GM21367 (cell line): Measurements from ENCODE around the gene OMG.
"Not testable (repeated sequence)": the region's sequence is repeated elsewhere in the genome, so short reads cannot be mapped to it uniquely, and the experiment has no call there.

Experiments
- ATAC-seq: cut with Tn5 transposase; IDR thresholded peaks from one replicate; pipeline ENCODE4 v1.9.1; 2021; ENCODE audit not compliant: unreplicated experiment

Gene OMG, protein sequence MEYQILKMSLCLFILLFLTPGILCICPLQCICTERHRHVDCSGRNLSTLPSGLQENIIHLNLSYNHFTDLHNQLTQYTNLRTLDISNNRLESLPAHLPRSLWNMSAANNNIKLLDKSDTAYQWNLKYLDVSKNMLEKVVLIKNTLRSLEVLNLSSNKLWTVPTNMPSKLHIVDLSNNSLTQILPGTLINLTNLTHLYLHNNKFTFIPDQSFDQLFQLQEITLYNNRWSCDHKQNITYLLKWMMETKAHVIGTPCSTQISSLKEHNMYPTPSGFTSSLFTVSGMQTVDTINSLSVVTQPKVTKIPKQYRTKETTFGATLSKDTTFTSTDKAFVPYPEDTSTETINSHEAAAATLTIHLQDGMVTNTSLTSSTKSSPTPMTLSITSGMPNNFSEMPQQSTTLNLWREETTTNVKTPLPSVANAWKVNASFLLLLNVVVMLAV

DNA sequence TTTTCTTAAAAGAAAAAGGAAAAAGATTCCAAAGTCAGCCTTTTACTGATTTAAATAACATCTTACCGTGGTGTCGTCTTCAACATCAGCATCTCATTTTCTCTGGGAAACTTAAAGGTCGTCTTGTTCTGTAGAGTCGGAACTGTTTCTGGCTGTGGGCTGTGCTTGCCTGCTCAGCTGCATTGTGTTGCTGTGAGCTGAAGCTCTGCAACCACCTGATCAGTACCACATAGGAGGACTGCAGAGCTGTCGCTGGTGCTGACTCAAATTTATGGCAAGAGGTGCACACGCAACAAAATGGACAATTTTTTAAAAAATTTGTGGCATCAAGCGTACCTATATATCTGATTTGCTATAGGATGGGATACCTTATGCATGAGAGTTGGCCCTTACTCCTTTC is at the start of gene OMG:
OMG (minus strand) TSS at position 150 of the 400 bp plus-strand sequence. CDS start 908 bp downstream, outside the sequence.
- no peak for ATAC-seq

DNA sequence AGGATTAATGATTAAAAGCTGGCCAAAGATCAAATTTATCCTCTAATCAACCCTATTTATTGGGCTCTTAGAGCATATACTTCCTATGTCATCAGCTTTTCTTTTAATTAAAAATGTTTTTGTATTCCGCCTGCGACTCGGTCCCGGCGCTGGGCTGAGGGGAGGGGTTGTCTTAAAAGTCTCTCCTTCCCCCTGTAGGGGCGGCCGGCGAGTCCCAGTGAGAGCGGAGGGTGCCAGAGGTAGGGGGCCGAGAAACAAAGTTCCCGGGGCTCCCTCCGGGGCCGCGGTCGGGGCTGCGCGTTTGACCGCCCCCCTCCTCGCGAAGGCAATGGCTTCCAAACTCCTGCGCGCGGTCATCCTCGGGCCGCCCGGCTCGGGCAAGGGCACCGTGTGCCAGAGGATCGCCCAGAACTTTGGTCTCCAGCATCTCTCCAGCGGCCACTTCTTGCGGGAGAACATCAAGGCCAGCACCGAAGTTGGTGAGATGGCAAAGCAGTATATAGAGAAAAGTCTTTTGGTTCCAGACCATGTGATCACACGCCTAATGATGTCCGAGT is 48.2 kb upstream of the OMG start:
- not testable (repeated sequence) for ATAC-seq

DNA sequence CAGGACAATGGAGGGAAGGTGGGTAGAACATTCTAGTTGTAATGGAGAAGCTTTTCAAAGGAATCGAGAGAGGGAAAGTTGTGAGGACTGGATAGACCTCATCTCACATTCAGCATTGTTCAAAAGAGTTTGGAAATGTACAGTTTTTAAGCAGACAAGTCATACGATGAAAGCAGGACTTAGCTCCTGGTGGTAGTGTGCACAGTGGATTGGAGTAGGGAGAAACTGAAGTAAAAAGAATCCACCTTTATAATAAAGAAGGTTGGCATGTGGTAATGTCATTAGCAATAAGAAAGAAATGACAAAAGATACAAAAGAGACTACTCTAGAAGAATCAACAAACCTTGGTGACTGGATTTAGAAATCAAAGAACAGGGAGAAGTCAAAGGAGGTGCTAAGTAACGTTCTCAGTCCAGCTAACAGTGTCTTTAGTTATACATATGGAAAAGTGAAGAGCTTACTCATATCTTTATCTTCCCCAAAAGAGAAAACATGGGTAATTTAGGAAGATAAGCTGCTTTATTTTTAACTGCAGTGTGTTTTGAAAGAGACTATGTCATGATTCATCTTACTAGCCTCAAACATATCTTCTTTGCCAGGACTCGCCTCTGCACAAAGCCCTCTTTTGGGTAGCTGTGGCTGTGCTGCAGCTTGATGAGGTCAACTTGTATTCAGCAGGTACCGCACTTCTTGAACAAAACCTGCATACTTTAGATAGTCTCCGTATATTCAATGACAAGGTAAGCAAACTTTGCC is 43.0 kb upstream of the OMG start:
- ATAC-seq: no peak

DNA sequence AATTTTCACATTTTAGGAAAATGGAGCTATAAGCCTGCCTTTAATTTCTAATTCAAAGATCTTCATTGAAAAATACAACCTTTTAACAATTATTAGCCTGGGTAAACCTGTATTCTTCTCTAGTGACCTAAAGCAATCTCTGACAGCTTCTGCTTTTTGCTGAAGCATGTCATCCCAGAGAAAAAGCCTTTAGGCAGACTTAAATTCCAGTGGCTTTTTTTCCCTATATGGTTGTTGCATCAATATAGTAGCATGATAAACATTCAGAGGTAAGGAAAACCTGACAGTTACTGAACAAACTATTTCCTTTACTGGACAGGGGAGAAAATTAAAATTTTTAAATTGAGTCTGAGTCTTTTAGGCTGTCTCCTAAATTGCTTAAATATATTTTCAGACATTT is 32.2 kb upstream of the OMG start:
- no peak for ATAC-seq

- ATAC-seq: no peak
These were observed 31.1 kb upstream of the OMG start for GRCh38 chr17:31328160-31328535.

GRCh38 chr17:31327534-31328159 is 30.6 kb upstream of the OMG start:
- ATAC-seq: no peak

GRCh38 chr17:31323551-31323950 is 26.5 kb upstream of the OMG start:
- ATAC-seq: no peak

- ATAC-seq: no peak
These were observed 24.9 kb upstream of the OMG start for GRCh38 chr17:31321966-31322365.

GRCh38 chr17:31321481-31321880 is 24.4 kb upstream of the OMG start, which contains the start of gene EVI2A:
Gene EVI2A, minus strand, starts transcription at chr17:31321622. Its CDS starts 2,609 bp downstream, at chr17:31319013.
- no peak for ATAC-seq

GRCh38 chr17:31320791-31321190 is 23.8 kb upstream of the OMG start:
- ATAC-seq: no peak

DNA sequence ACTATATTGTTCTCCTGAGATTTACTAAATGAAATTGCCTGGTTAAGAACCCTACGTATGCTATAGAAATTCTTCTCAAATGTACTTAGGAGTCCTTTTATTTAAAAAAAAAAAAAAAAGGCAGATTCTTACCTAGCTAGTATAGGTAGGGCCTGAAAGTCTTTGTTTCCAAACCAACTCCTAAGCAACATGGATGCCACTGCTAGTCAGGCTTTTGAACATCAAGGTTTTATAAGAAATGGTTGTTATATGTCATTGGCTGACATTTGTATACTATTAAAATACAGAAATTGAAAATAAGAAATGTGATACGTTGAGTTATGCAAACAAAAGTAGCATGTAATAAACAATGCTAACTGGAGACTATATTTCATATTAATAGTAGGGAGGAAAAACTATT is 23.2 kb upstream of the OMG start:
- no peak for ATAC-seq

DNA sequence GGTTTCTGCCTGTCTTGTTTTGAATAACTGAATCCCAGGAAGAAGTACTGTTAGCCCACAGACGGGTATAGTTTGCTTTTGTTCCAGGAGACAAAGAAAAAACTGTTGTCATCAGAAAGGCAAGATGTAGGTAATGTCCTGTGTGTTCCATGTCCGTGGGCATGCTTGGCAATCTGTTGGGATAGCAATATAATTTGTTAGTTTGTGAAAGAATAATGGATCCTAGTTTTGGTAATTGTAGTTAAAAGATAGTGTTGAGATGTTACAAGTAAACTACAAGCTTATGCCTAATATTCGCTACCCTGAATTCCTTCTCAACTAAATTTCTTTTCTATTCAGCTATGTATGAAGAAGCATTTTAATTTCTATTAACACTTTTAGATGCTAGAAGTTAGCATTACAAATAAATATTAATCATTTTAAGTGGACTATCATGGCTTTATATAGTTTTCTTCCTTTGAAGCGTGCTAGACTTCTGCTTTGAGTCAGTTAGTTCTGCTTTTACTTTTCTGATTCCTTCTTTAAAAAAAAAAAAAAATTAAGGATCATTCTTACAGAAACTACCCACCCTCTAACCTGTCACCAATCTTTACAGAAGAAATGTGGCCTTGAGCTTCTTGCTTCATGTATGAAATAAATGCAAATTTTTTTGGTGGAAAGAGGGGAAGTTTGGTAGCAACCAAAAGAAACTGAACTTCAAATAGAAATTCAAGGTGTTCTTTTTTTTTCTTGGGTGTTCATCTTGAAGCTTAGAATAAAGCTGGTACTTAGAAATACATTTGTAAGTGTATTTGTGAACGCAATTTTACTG is 22.0 kb upstream of the OMG start:
- ATAC-seq: no peak

DNA sequence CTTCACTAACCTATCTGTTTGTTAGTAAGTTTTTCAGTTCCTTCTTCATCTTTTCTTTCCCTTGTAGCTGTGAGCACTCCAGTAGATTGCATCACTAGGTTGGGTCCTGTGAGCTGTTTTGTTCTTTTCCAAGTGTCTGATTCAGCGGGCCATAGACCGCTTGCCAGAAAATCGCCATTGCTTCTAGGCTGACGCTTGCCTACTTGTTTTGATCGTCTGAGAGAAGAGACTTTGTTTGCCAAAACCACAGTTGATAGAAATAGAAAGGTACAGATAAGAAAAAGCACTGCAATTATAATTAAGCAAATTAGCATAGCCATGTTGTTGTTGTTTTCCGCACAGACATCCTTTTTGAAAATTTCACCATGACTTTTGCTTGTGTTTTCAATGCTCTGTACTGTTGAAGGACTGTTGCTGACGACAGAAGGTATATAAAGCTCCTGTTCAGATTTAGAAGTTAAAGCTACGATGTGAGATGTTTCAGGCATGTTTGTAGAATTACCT is 21.3 kb upstream of the OMG start:
- ATAC-seq: no peak

- no peak for ATAC-seq
These were observed 17.7 kb upstream of the OMG start for GRCh38 chr17:31314782-31315100.

GRCh38 chr17:31313982-31314781 is 17.1 kb upstream of the OMG start, which contains the start of gene EVI2B:
Gene EVI2B, minus strand, starts transcription at chr17:31314054. Its CDS starts 8,445 bp downstream, at chr17:31305609.
- no peak for ATAC-seq

GRCh38 chr17:31312223-31312622 is 15.2 kb upstream of the OMG start:
- not testable (repeated sequence) for ATAC-seq

- no peak for ATAC-seq
These were observed 14.5 kb upstream of the OMG start for GRCh38 chr17:31311526-31311925.

DNA sequence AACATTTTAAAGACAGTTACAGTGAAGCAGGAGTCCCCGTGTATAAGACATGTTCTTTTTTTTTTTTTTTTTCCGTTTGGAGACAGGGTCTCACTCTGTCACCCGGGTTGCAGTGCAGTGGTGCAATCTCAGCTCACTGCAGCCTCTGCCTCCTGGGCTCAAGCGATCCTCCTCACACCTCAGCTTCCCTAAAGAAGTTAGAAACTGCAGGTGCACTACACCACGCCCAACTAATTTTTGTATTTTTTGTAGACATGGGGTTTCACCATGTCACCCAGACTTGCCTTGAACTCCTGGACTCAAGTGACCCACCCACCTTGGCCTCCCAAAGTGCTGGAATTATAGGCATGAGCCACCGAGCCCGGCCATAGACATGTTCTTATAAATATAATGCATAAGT is 13.8 kb upstream of the OMG start:
- ATAC-seq: no peak

DNA sequence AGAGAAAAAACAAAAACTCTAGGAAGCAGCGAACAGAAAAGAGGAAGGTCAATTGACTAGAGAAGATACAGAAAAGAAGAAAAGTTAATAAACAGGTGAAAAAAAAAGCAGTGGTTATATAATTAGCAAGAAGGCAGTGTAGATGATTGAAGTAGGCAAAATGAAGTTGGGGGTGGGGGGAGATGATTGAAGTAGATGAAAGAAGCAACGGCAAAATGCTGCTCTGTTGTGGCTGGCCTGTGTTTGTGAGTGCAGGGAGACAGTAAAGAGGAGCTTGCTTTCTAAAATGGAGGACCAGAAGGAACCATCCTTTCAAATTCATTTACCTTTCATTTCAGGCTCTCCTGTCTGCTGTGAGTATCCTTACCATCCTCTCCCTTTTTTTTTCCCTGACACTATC is 13.2 kb upstream of the OMG start:
- no peak for ATAC-seq

GRCh38 chr17:31309556-31309955 is 12.5 kb upstream of the OMG start:
- no peak for ATAC-seq
